Transverse colon (tissue), 4 donors: ENCODE results near the gene FAM89B. TPM values are rescaled to one million over a fixed set of nuclear protein-coding genes. Genes with fewer than 3 reads are reported as not detected.

Experiments
- DNase-seq: peaks from one replicate; pipeline ENCODE4 v3.0.0-alpha.2; 2019
- H3K27ac ChIP-seq, 4 donors: fragments of 200-600 bp; sonication (generic); 2 replicates each; pipeline ENCODE4 v1.5.1; 2016 to 2018; ENCODE audit warnings: inconsistent platforms in 4 of 4
- H3K27me3 ChIP-seq: fragments of 200-600 bp; sonication (generic); 2 replicates; pipeline ENCODE4 v1.5.1; 2017; ENCODE audit warnings: inconsistent platforms
- H3K36me3 ChIP-seq, 4 donors: fragments of 200-600 bp; sonication (generic); 2 replicates each; pipeline ENCODE4 v1.5.1; 2017 to 2019; ENCODE audit warnings: inconsistent platforms in 4 of 4
- H3K4me1 ChIP-seq, 4 donors: fragments of 200-600 bp; sonication (generic); 2 replicates each; pipeline ENCODE4 v1.5.1; 2017 to 2020; ENCODE audit warnings: inconsistent platforms in 4 of 4
- H3K4me3 ChIP-seq, 4 donors: fragments of 200-600 bp; sonication (generic); 1 replicate in 1 of 4; 2 replicates in 3 of 4; pipeline versions ENCODE4 v1.5.1 to v1.6.1; 2017 to 2019; ENCODE audit warnings: inconsistent platforms in 4 of 4
- H3K9me3 ChIP-seq, 2 donors: fragments of 200-600 bp; sonication (generic); 2 replicates each; pipeline ENCODE4 v1.5.1; 2017 to 2019; ENCODE audit warnings: inconsistent platforms in 2 of 2
- EP300 ChIP-seq: sonication (generic); formaldehyde crosslinking; IDR thresholded peaks from one replicate; pipeline ENCODE4 v1.6.1; 2017; ENCODE audit warnings: antibody characterized with exemption, low read depth
- POLR2A ChIP-seq: fragments of 450-650 bp; IDR thresholded peaks from one replicate; pipeline ENCODE4 v1.6.1; 2016; ENCODE audit warnings: antibody characterized with exemption, mild to moderate bottlenecking, moderate library complexity
- POLR2AphosphoS5 ChIP-seq, 3 donors: sonication (generic); formaldehyde crosslinking; IDR thresholded peaks; one replicate each; pipeline ENCODE4 v1.6.1; 2016; ENCODE audit warnings: antibody characterized with exemption in 3 of 3
- WGBS, 2 donors: methylation state at CpG; one replicate each; pipeline ENCODE4 v1.1.5; 2018; ENCODE audit warnings: low coverage in 1 of 2; 5-methylcytosine and 5-hydroxymethylcytosine counted together
- in situ Hi-C, 4 donors: fragments of 200-750 bp; cut with MboI; loops; one replicate each; pipeline versions ENCODE4 v1.15.0 to v1.15.1; 2017; ENCODE audit warnings: low sequenced_read_pairs in 3 of 4, low pct_ligation_motif_present in 1 of 4, low pct_unique_long_range_greater_than_20kb in 1 of 4
- intact Hi-C: fragments of 100-400 bp; cut with DNase I; formaldehyde crosslinking; loops from one replicate; pipeline ENCODE4 v1.15.1; 2023; ENCODE audit warnings: low total_unique reads
- total RNA-seq, 4 donors: library from RNA; depleted of rRNA; stranded (reverse); fragments of >200 nt; gene quantifications; one replicate each; pipeline ENCODE4 v1.1.0, GENCODE V29; 2016
- TF ChIP-seq, protein P1 (sequence below), 5 experiments: fragments of 200-600 bp in 3 of 5; fragments of 450-650 bp in 2 of 5; sonication (generic) in 3 of 5; IDR thresholded peaks; 1 replicate in 2 of 5; 2 replicates in 3 of 5; pipeline ENCODE4 v1.5.1; 2016 to 2017; ENCODE audit warnings: antibody characterized with exemption in 5 of 5, inconsistent platforms in 3 of 5, mild to moderate bottlenecking in 2 of 5, moderate library complexity in 1 of 5

The FAM89B gene
- total RNA-seq, 4 donors from 2014 or later: 25.2 to 254 (median 51.6) TPM

DNA sequence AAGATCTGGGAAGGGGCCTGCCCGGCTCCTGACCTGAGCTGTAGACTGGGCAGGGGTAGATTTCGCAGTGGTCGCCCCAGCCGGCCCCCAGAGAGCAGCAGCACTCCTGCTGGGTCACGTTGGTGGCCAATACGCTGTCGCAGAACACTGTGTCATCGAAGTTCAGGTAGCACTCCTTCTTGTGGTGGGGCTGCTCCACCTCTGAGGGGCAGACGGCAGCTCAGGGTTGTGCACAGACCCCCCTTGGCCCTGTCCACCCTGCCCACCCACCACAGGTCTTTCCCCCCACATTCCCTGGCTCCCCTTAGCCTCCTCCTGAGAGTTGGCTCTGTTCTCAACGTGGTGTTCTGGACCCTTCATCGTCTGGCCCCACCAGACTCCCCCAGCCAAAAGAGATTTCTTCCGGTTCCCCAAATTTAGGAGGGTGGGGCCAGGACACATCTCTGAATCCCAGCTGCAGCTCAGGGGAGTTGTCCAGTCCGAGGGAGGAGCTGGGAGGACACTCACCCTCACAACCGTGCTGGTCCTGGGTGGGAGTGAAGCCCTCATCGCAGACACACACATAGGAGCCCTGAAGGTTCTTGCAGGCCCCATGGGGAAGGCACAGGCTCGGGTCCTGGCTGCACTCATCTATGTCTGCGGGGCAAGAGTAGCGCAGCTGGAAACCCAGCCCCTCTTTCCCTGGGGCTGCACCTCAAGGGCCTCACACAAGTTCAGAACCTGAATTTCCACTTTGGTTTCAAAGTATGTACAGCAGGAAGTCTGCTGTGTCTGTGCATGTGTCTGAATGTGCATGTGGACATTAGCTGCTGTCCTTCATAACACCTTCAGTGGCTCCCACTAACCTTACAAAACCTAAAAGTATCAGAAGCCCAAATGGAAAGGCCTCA lies 31.0 kb upstream of the FAM89B start:
- Histone ChIP-seq H3K27ac (peak overlapping the region; percentile 86 to 97 (median 92)), H3K36me3 (peaks cover 0 to 12% (median 0%) of the 10 kb centered on the region in 4 donors), H3K9me3 (no peaks in the 10 kb centered on the region), H3K4me1 (peaks cover 14 to 27% (median 20%) of the 10 kb centered on the region in 4 donors), H3K27me3 (no peaks in the 10 kb centered on the region), H3K4me3 (peak overlapping the region in 3 of 4 donors; percentile 35 to 48 (median 47))
- intact Hi-C loops: loop anchor here (5.0 kb wide), 2 partner anchors 36 to 51 kb away; partner anchors contain the start of gene EHBP1L1
- in situ Hi-C loops: loop anchor here in 1 of 4 donors (5.0 kb wide), 1 partner anchor 61 kb away; no protein-coding TSS in a partner anchor
- 28% methylated on average over 15 of the region's 18 CpGs; no CpG with 5 or more reads in 1 of the 2 donors for WGBS, 2 donors
- no peak for TF ChIP-seq EP300
- TF ChIP-seq POLR2AphosphoS5 (IDR thresholded peaks at IDR 0.05): no peak
- no peak for TF ChIP-seq POLR2A
- TF ChIP-seq, protein P1, sequence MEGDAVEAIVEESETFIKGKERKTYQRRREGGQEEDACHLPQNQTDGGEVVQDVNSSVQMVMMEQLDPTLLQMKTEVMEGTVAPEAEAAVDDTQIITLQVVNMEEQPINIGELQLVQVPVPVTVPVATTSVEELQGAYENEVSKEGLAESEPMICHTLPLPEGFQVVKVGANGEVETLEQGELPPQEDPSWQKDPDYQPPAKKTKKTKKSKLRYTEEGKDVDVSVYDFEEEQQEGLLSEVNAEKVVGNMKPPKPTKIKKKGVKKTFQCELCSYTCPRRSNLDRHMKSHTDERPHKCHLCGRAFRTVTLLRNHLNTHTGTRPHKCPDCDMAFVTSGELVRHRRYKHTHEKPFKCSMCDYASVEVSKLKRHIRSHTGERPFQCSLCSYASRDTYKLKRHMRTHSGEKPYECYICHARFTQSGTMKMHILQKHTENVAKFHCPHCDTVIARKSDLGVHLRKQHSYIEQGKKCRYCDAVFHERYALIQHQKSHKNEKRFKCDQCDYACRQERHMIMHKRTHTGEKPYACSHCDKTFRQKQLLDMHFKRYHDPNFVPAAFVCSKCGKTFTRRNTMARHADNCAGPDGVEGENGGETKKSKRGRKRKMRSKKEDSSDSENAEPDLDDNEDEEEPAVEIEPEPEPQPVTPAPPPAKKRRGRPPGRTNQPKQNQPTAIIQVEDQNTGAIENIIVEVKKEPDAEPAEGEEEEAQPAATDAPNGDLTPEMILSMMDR (IDR thresholded peaks at IDR 0.05): no peak
- DNase-seq: no peak

DNA sequence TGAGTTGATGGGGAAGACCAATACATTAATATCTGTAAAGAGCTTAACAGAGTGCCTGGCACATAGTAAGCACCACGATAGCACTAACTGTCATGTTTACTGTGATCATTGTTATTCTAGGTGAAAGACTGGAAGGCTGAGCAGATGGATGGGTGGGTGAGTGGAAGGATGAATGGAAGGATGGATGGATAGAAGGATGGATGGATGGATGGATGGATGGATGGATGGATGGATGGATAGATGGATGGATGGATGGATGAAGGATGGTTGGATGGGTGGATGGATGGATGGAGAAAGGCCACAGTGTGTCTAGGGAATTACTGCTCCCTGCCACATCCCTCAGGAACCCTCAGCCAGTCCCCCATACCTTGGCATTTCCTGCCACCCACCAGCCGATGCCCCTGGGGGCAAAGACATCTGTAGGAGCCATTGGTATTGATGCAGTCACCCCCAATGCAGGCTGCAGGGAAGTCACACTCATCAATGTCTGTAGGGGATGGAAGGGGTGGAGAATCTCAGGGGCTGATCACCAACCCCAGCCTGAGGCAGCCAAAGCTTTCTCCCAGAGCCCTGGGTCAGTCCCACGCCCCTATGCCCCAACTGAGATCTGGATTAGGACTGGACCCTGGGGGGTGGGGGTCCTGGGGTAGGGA lies 29.5 kb upstream of the FAM89B start:
- intact Hi-C loops: loop anchor here (5.0 kb wide), 2 partner anchors 34 to 49 kb away; partner anchors contain the start of gene EHBP1L1
- DNase-seq: no peak
- TF ChIP-seq POLR2A (no peak), EP300 (no peak), POLR2AphosphoS5 (IDR thresholded peaks at IDR 0.05) (no peak)
- TF ChIP-seq, protein P1 (IDR thresholded peaks at IDR 0.05): no peak
- Histone ChIP-seq H3K4me3 (no peak overlapping the region), H3K4me1 (peaks cover 15 to 36% (median 26%) of the 10 kb centered on the region in 4 donors), H3K36me3 (peaks cover 0 to 12% (median 0%) of the 10 kb centered on the region in 4 donors), H3K27me3 (no peaks in the 10 kb centered on the region), H3K27ac (no peak overlapping the region), H3K9me3 (no peaks in the 10 kb centered on the region)
- 95 to 100% methylated on average over 1 to 3 of the region's 3 CpGs for WGBS, 2 donors
- in situ Hi-C loops: loop anchor here in 1 of 4 donors (5.0 kb wide), 1 partner anchor 59 kb away; no protein-coding TSS in a partner anchor

DNA sequence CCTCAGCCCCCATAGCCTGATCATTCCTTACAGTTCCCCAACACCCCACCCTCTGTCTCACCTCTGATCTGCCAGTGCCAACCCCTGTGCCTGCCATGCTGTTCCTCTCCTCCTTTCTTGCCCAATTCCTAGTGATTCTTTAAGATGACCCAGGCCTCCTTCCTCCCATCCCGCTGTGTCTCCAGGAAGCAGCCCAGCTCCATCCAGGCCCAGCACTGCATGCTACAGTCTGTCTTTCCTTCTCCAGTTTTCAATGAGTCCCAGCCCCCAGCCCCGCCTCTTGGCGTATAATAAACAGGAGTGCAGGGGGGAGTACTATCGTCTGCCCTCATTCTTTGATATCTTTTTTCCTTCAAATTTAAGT lies 26.5 kb upstream of the FAM89B start:
- no peaks in the 10 kb centered on the region for H3K36me3 ChIP-seq
- H3K27ac ChIP-seq: peak overlapping the region; percentile 83
- peaks cover 10 to 28% (median 19%) of the 10 kb centered on the region in 4 donors for H3K4me1 ChIP-seq
- in situ Hi-C loops: no loop called here
- intact Hi-C loops: no loop called here
- WGBS, 2 donors: 40 to 51% methylated on average over 1 to 4 of the region's 4 CpGs
- H3K4me3 ChIP-seq: peak overlapping the region in 3 of 4 donors; percentile 30 to 51 (median 47)
- H3K9me3 ChIP-seq: no peaks in the 10 kb centered on the region
- TF ChIP-seq POLR2A (no peak), EP300 (no peak), POLR2AphosphoS5 (IDR thresholded peaks at IDR 0.05) (no peak)
- TF ChIP-seq, protein P1 (IDR thresholded peaks at IDR 0.05): no peak
- DNase-seq: no peak
- H3K27me3 ChIP-seq: no peaks in the 10 kb centered on the region
